ENCODE results near the gene MSX2.

DNA sequence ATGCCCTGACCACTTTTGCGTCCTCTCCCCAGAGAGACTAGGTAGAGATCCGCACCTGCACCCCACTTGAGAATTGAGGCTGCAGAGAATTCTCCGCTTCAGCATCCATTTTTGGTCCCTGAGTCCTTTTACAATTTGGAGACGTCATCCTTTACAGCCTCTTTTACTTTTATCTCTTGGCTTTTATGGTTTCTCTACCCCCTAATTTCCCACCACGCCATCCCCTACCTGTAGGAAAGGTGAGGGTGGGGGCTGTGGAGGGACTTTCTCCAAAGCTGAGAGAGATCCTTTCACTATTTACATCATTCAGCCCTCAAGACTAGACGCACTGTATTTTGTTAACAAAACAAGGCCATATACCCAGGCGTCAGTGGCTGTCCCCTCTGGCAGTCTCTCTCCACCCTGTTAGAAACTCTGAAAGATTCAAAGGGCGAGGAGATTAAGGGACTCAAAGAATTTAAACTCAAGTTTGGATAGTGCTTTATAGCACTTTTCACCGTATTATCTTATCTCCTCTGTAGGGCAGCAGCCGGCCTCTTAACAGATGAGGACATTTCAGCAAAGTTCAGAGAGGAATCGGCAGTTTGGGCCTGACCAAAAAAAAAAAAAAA is 1.7 kb downstream of the MSX2 start:
- TF ChIP-seq HSF4 (CRISPR knock-in tag; IDR thresholded peaks at IDR 0.05; ENCODE audit: borderline replicate concordance) (no peak), ZNF507 (tag; conservative IDR thresholded peaks at IDR 0.05) (no peak), E4F1 (CRISPR knock-in tag; IDR thresholded peaks at IDR 0.05; ENCODE audit: borderline replicate concordance) (no peak)
